ENCODE data around the gene C17orf100.
A peak's percentile ranks its signal among the peaks of the same experiment; 100 is the strongest.

The C17orf100 gene

DNA sequence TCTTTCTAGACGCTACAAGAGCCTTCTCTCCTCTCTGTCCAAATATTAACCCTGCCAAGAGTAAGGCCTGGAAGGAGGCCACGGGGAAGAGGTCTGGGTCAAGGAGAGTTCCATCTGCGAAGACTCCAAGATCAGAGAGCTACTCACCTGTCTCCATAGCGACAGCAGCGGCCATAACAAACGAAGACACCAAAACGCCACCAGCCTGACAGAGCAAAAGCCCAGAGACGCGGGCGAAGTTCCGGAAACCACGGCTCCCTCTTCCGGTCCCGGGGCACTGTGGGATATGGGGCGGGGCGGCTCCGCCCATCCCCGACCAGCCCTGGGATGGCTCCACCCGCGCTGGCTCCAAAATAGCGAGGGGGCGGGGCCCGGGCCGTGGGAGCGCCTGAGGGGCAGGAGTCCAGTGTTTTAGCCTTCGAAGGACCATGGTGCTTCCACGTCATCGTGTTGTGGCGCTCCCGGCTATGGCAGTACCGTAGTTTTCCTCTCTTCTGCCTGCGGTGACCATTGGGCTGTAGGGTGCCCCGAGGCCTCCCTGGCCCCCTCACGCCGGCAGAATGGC is at the start of gene C17orf100, which contains the start of gene MED31:
Gene C17orf100 (plus strand): TSS at position 409 of the 565 bp plus-strand sequence. CDS start 152 bp downstream, at position 561.
Gene MED31 (minus strand): TSS at position 252 of the 565 bp plus-strand sequence. CDS start 77 bp downstream, at position 175.
- peak within 1 kb of the TSS; percentile 95 for H3K4me3 ChIP-seq (ENCODE audit: low read depth, low read length)

DNA sequence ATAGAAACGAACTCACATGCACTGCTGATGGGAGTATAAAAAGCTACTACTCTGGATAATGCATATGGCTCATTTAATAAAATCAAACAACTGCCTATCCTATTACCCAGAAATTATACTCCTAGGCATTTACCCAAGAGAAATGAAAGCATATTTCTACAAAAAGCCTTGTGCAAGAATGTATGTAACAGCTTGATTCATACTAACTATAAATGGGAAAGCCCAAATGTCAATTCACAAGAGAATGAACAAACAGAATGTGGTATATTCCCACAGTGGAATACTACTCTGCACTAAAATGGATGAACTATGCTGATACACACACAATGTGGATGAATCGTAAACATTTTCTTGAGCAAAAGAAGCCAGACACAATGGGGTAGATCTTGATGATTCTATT is 49.4 kb upstream of the C17orf100 start:
- H3K4me3 ChIP-seq (ENCODE audit: low read depth, low read length): no peak overlapping the region

DNA sequence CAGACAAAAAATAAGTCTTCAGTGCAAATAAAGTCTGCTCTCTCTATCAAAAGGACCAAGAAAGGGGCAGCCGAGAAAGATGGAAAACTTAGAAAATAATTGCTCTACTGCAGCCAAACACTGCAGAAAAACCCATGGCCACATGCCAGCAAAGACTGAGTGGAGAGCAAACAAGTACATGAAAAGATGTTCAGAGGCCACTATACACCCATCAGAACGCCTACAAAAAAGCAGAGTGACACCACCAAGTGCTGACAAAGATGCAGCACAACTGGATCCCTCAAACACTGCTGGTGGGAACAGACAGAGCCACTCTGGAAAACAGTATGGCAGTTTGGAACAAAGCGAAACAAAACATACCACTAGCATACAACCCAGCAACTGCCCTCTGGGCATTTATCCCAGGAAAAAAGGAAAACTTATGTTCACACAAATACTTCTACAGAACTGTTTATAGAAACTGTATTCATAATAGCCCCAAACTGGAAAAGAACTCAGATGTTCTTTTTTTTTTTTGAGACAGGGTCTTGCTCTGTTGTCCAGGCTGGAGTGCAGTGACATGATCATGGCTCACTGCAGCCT is 47.7 kb upstream of the C17orf100 start:
- no peak overlapping the region for H3K4me3 ChIP-seq (ENCODE audit: low read depth, low read length)

DNA sequence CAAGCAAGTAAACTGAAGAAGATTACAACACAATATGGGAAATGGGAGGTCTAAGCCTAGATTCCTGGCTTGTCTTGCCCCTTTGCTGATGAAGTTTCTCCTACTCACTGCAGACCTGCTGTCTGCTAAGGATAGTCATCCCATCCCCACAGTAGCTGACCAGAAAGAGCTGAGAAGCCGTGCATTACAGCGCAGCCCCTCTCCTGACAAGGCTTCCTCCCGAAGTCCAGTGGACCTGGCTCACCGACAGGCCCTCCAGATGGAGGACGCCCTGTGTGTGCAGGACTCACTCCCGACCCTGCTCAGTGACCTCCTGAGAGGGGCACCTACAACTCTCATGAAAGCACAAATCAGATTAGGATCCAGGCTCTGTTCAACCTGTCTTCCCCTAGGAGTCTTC is 46.4 kb upstream of the C17orf100 start:
- no peak overlapping the region for H3K4me3 ChIP-seq (ENCODE audit: low read depth, low read length)

DNA sequence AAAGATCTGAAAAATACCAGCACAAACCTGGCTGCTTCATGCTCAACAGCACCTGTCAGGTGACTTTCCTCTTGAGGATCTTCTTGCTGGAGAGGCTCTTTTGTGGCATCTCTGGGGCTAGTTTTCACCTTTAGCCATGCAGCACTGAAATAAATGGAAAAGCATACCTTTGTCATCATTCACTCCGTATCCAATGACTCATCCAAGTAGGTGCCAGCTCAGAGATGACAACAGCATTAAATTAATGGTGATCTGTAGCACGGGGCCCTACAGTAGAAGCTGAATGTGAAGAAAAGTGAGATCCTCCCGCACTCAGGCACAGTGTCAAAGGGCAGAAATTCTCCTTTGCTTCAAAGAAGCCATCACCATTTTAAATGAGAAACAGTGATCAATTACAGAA is 43.2 kb upstream of the C17orf100 start:
- H3K4me3 ChIP-seq (ENCODE audit: low read depth, low read length): no peak overlapping the region

DNA sequence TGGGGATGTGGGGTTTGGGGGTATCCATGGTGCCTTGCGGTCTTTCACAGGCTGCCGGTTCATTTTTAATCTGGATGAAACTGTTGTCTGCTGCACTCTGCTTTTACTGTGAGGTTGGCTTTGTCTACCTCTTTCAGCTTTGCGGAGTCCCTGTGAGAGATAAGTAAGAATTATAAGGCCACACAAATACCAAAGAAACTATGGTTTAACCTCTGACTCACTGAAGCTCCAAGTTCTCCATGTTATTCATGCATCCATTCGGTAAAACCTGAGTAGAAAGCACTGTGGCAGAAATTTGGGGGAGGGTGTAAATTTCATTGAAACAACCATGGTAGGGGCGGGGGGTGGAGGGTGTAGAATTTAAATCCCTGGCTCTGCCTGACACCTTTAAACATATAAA is 41.6 kb upstream of the C17orf100 start:
- H3K4me3 ChIP-seq (ENCODE audit: low read depth, low read length): no peak overlapping the region

DNA sequence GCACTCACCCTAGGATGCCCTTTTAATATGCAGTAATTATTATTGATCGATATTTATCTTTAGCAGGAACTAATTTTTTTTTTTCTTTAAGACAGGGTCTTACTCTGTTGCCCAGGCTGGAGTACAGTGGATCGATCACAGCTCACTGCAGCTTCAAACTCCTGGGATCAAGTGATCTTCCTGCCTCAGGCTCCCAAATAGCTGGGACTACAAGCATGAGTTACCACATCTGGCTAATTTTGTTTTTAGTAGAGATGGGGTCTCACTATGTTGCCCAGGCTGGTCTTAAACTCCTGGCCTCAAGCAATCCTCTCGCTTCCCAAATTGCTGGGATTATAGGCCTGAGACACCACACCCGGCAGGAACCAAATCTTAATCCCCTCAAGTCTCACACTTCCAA is 40.3 kb upstream of the C17orf100 start:
- H3K4me3 ChIP-seq (ENCODE audit: low read depth, low read length): no peak overlapping the region

DNA sequence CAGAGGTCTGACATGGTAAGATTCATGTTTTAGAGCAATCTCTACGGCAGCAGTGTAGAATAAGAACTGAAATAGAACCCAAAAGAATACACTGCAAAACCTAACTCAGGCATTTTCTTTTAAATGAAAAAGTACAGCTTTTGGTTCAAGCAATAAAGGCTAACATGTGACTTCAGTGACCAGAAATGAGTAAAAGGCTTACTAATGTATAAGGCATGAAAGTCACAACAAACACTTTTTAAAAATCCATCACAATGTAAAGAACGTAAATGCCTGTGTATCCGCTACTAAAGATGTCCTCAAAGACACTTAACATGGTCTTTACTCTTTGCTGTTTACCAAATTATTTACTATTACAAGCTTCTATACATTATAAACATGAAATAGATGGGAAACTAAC is 27.6 kb upstream of the C17orf100 start:
- no peak overlapping the region for H3K4me3 ChIP-seq (ENCODE audit: low read depth, low read length)

DNA sequence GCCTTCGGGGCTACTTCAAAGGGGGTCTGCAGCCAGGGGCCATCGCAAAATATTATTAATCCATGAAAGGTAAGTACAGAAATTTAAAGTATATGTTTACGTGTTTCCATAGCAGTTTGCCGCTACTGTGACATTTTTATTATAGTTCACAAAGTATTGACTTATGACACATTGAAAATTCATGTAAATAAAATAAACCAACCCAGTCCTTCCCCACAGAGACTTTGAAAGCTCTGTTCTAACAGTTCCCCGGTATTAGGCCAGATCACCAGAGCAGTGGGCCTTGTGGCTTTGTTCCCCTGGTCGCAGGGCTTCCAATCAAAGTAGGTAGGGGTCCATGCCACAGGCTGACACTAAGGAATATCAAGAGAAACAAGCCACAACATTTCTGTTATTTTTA is 24.9 kb upstream of the C17orf100 start:
- no peak overlapping the region for H3K4me3 ChIP-seq (ENCODE audit: low read depth, low read length)

DNA sequence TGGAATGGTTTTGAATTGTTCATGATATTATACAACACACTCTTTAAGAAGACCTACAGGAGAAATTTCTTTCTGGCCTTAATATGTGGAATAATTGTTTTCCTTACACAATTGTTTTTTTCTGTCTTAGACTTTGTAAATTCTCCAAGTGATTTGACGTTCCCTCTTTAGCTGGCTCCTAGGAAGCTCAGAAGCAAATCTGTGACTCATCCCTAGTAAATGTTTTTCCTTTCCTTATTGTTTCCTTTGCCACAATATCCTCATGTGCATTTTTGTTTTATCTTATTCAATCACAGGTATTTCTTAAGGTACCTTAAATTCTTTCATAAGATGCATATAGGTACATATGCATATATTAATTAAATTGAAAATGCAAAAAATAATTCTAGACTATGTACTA is 24.5 kb upstream of the C17orf100 start:
- no peak overlapping the region for H3K4me3 ChIP-seq (ENCODE audit: low read depth, low read length)

DNA sequence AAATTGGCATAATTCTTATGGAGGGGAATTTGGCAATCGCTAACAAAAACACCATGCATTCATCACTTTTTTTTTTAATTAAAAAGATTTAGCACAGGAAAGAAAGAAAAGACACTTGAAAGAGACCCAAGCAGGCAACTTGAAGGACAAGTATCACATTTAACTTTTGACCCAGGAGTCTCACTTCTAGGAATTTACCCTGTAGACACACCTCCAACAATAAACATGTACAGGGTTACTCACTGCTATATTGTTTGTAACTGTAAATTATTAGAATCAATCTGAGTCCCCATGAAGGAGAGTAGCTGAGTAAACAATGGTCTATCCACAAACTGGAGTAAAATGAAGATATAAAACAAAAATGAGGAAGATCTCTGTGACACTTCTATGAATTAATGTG is 21.2 kb upstream of the C17orf100 start:
- H3K4me3 ChIP-seq (ENCODE audit: low read depth, low read length): no peak overlapping the region

DNA sequence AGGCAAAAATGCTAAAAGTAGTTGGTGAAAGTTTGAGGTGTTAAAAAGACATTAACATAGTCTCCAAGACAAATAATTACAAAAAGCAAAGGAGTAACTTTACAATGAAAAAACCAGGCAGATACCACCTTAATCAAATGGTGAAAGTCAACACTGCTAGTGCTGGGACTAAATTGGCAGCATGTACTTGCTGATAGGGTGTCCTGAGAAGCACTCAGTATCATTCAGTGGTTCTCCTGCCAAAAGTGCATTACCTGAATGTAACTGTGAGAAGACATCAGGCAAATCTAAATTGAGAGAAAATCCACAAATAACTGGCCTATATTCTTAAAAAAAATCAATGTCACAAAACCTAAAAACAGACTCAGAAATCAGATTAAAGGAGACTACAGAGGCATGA is 19.0 kb upstream of the C17orf100 start:
- H3K4me3 ChIP-seq (ENCODE audit: low read depth, low read length): no peak overlapping the region

DNA sequence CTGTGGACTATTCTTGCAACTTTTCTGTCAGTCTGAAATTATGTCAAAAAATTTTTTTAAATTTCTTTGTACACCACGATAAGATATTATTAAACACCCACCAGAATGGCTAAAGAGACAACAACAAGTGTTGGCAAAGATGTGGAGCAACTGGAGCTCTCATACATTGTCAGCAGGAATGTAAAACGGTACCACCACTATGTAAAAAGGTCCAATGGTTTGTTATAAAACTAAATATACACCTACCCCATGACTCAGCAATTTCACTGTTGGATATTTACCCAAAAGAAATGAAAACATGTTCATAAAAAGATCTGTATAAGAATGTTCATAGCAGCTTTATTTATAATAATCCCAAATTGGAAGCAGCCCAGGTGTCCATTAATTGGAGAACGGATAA is 18.3 kb upstream of the C17orf100 start:
- H3K4me3 ChIP-seq (ENCODE audit: low read depth, low read length): no peak overlapping the region

DNA sequence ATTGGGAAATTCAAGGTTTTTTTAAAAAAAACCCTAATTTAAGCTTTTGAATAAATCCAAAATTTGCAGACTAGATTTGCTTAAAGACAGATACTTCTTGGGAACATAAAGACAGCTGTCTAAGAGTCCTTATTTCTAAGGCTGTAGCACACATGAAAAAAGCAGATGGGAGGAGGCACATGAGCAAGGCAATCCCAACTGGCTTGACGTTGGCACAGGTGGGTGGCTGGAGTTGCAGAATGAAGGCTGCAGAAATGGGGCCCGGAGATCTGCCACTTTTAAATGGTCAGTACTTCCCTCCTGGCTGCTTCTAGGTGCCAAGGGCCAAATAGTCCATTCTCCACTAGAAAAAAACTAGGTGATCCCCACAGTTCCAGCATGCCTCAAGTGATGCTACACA is 15.5 kb upstream of the C17orf100 start:
- no peak overlapping the region for H3K4me3 ChIP-seq (ENCODE audit: low read depth, low read length)

DNA sequence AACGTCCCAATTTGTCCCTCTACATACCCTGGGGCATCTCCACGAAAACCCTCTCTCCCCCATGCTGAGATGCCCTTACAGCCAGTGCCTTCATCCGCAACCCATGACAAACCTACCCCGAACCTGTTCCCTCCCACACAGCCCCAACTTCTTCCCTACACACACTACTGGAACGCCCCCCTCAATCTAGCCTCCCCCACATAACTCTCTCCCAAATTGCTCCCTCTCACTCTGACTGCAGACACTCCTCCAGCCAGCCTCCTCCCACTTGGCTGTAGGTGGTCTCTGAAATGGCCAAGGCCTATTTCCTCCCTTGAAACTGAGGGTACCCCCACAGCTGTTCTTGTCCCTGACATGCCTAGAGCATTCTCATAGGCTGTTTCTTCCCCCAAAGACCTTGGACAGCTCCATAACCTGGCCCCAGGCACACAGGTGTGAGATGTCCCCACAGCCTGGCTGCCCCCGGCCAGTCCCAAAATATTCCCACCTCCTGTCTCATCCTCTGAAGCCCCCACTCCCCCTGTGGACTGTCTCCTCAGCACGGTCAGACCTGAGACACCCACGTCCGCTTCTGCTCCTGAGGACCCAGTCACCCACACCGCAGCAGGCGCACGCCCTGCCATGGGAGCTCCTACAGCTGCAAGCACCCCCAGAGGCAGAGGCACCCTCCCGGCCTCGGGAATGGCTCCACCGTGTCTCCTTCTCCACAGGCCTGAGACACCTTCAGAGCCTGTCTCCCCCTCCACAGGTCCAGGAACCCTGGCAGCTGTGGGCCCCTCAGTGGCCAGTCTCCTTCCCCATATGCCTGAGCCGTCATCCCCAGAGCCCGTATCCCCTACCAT is 14.7 kb upstream of the C17orf100 start:
- no peak overlapping the region for H3K4me3 ChIP-seq (ENCODE audit: low read depth, low read length)

DNA sequence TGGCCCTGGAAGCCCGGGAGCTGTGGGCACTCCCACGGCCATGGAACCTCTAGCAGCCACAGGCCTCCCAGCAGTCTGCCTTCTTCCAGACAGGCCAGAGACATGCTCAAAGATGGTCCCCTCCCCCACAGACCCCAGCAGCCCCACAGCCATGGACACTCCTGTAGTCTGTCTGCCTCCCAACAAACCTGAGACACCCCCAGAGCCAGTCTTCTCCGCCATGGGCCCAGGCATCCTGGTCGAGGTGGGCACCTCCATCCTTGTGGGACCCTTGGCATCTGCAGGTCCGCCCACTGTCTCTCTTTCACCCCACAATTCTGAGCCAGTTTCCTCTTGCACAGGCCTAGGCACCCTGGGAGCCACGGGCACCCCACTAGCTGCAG is 14.1 kb upstream of the C17orf100 start:
- no peak overlapping the region for H3K4me3 ChIP-seq (ENCODE audit: low read depth, low read length)

DNA sequence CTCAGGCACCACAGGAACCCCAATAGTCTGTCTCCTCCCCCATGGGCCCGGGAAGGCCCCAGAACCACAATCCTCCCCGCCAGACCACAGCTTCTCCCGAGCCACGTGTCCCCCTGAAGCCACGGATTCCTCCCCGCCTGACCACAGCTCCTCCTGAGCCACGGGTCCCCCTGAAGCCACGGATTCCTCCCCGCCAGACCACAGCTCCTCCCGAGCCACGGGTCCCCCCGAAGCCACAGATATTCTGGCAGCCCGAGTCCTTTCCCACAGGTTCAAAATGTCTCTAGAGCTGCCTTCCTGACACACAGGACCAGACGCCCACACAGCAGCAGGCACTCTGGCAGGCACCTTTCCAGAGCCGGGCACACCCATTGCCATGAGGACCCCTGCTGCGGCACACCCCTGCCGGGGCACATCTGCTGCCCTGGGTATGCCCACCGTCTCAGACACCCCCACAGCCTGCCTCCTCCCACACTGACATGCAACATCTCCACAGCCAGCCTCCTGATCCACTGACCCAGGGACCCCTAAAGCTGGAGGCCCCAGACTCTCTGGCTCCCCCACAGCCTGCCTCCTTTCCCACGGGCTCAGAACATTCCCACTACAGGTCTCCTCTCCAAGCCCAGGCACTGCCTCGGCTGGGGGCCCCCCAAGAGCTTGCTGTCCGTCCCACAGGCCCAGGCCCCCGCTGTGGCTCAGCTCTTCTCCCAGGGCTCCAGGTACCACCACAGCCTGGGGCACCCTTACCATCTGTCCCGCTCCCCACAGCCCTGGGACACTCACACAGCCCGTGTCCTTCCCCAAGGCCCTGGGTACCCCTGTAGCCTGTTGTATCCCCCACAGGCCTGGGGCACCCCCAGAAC is 13.3 kb upstream of the C17orf100 start:
- H3K4me3 ChIP-seq (ENCODE audit: low read depth, low read length): no peak overlapping the region

DNA sequence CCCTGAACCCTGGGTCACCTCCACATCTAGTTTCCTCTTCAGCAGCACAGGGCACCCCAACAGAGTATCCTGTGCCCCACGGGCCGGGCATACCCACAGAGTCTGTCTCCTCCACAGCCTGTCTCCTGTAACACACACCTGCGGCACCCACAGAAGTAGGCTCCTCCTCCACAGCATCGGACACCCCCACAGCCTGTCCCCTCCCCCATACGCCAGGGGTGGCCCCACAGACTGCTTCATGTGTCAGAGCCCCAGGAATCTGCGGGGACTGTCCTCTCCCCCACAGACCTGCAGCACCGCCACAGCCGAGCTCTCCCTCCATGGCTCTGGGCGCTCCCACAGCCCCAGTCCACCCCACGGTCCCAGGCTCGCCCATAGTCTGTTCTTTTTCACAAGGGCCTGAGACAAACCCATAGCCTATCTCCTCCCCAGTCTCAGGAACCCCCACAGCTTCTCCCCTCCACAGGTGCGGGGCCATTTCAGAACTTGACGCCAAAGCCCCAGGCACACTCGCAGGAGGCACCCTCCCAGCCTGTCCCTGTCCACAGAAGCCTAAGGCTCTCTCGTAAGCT is 12.5 kb upstream of the C17orf100 start:
- H3K4me3 ChIP-seq (ENCODE audit: low read depth, low read length): peak overlapping the region; percentile 85

DNA sequence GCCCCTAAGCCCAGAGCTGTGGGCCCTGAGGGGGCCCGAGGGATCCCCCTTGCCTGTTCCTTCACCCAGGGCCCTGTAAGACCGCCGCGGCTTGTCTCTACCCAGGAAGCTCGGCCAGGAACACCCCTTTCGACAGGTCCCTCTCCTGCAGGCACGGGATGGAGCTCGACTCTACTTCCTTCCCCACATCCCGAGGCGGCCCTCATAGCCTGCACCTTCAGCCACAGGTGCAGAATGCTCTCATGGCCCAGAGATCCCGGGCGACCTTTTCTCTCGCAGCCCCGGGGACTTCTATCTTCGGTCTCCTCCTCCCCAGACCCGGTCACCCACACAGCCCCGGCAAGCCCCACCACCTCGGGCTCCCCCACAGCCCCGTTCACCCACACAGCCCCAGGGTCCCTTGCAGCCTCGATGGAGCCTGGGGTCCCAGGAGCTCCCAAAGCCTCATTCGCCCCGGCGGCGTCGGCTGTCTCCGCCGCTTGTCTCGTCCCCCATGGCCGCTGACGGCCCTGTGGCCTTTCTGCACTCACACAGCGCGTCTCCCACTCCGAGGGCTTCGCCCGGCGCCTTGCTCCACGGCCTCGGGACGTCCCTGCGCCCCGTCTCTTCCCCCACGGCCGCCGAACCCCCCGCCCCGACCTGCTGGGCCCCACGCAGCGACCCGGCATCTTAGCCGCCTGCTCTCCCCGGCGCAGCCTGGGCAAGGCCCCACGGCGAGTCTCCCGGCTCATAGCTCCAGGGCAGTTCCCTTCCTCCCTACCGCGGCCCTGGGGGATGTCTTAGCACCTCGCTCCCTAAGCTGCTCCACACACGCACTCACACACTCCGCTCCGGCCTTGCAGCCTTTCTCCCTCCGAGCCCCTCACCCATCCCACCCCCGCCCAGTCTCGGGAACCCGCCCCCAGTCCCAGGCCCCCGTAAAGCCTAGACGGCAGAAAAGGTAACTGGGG is 11.7 kb upstream of the C17orf100 start:
- peak overlapping the region; percentile 85 for H3K4me3 ChIP-seq (ENCODE audit: low read depth, low read length)

Measured in iPS-11a (cell line).